ENCODE data around the gene ADRA1B.
"Not testable (repeated sequence)": the region's sequence is repeated elsewhere in the genome, so short reads cannot be mapped to it uniquely, and the experiment has no call there.

The ADRA1B gene

GRCh38 chr5:159933531-159934485 lies 17.5 kb downstream of the ADRA1B start:
- no peak for DNase-seq

DNA sequence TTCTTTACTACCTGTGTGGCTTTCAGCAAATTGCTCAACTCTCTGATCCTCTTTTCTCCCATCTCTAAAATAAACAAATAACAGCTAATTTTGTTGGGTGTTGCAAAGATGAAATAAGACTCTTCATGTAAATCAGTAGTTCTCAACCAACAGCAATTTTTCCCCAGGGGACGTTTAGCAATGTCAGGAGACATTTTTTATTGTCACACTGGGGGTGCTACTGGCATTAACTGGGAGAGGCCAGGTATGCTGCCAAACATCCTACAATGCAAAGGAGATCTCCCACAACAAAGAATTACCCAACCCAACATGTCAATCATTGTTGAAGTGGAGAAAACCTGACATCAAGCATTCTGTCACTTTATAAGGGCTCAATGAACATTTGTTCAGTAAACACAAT lies 19.7 kb downstream of the ADRA1B start:
- DNase-seq, result no peak

DNA sequence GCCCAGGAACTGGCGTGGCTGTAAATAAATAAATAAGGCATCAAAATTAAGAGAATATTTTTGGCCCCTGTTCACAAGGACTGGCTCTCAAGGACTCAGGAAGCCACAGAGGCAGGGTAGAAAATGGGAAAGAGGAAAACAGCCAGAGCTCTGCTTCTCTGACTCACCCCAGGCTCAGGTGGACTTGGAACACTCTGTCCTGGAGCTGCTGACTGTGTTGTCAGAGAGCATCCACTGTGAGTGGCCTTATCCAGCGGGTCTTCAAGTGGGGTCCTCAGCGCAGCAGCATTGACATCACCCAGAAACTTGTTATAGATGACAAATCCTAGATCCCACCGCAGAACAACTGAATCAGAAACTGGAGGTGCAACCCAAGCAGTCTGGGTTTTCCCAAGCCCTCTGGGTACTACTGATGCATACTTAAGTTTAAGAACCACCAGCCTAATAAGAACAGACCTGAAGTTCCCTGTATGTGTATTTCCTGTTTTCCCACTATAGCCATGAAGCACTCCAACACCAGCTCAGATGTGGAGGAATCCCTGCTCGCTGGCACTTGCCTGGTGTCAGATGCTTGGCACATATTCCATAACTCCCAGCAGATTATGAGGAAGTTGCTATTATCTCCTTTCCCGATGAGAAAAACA lies 20.5 kb downstream of the ADRA1B start:
- no peak for DNase-seq

DNA sequence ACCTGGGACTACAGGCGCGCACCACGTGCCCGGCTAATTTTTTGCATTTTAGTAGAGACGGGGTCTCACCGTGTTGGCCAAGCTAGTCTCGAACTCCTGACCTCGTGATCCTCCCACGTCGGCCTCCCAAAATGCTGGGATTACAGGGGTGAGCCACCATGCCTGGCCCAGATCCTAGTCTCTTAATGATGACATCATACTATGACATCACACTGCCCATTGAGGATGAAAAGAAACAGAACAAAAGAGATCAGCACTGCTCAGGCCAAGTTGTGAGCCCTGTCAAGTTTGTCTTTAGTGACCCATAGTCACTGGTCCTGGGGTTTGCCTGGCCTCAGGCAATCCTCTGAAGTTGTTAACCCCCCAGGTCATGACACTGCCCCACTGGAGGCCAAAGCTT lies 21.3 kb downstream of the ADRA1B start:
- no peak for DNase-seq

- DNase-seq, result no peak
Observed at GRCh38 chr5:159943326-159943725, 27.0 kb downstream of the ADRA1B start.

DNA sequence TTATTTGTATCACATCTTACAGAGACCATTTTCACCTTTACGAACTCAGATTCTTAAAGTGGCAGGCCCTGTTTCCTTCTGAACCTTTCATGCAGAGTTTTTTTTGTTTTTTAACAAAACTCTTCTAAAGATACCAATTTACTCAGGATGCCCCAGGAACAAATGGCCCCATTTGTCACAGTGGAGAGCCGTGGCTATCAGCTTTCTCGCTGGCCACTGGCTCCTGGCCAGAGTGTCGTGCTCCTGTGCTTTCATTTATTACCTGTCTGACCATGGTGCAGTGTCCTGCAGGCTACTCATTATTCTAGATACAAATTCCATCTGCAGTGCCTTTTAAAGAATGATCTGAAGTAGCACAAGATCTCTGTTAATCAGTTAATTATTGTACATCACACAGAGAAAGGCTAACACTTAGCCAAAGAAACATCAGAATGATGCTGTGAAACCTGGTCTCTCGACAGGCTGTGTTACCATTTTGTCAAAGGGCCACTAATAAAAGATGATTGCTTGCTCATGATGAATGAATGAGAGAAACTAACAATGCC lies 27.8 kb downstream of the ADRA1B start:
- no peak for DNase-seq

DNA sequence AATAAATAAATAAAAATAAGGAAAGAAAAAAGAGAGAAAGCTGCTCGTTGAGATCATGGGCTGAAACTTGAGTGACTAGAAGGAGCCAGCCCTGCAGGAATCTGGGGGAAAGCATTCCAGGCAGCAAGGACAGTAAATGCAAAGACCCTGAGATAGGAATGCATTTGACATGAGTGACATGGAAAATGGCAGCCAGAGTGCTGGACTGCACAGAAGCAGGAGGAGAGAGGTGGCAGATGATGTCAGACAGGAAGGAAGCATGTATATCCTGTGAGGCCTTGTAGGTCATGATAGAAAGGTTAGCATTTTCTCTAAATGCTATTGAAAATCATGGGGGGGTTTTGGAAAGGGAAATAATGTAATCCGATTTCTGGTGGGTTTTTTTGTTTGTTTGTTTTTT lies 29.1 kb downstream of the ADRA1B start:
- DNase-seq, result no peak

DNA sequence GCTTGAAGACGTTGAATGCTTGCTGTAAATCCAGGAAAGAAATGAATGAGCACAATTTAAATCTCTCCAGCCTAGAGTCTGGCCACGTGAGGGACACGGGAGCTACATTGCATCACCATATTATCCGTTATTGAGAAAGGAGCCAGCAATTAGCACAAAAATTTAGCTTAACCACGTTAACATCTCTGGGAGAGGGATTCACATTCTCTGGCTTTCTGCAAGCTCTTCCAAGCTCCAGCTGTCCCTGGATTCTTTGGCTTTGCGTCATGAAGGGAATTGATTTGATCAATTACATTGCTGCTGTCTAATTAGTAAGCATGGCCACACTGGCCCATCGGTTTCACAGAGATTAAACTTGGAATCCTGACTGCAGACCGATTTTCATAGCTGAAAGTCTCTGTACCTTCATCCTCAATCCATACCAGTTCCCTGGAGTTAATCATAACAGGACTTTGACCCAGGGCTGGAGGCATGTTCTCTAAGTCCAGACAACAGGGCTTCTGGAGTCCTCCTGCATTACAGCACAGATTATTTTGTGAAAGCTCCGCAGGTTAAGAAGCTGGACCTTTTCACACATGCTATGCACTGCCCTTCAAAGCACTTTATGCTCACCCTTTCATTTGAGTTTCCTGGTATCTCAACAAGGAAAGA lies 31.6 kb downstream of the ADRA1B start:
- no peak for DNase-seq

DNA sequence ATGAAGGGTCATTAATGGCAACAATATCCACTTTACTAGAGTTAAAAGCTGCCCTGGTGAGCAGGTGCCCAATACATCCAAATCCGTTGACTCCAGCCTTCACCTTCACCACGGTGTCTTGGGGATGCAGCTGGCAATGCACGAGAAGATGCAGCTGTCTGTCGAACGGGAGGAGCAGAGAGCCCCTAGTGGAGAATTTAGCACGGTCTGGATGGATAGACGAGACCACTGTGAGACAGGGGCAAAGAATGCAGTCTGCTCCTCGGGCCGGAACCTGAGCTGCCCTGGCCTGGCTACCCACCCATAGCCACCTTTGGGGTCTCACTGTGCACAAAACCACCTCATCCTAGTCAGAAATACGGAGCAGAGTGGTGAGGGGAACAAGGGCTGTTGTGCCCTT lies 35.1 kb downstream of the ADRA1B start:
- DNase-seq, result no peak

DNA sequence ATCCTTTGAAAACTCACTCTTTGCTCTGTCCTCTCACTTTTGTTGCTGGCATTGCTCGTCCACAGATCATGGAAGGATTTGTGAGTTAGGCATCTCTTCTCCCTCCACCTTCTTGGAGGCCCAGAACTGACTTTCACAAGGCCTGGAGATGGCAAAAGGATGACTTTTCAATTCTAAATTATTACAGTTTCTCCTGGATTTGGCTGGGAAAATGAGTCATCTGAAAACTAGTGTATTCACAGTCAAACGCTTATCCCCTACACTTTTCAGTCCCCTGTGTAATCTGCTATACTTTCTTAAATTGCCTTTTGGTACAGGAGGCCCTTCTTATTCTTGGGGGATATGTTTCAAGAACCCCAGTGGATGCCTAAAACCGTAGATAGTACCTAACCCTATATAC lies 35.6 kb downstream of the ADRA1B start:
- no peak for DNase-seq

DNA sequence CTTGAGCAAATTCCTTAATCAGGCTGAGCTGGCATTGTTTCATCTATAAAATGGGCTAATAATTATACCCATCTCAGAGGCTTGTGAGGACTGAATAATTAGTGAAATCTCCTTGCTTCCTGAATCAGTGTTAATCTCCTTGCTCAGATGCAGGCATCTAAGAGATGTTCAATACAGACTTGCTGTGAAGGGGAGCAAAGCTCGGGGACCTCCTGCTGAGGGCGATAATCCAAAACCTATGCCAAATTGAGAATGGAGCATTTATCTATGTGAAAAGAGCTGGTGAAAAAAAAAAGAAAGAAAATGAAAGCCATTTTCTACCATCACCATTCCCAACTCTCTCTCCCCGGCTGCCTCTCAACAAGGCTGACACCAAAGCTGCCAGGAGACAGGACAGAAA lies 37.3 kb downstream of the ADRA1B start:
- no peak for DNase-seq

DNA sequence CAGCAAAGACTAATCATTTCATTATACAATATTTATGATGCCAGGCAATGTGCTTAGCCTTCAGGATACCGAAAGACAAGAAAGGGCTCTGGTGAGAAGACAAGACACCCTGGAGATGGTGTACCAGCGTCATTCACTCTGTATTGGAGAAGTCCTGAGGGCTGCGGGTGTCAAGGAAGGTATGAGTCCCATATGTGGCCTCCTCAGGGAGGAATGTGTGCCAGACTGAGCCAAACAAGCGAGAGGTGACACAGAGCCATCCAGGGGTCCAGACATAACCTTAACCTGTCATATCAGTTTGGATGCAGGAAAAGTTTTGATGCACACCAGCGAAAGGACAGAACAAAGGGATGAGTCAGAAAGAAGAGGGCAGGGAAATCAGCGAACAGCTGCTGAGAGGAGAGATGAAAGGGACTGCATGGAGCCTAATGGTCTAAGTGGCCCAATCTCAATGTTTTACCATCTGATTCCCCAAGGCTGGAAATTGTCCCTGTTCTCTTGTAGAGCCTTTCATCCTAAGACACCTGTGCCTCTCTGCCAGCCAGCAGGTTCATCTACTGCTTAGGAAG lies 38.9 kb downstream of the ADRA1B start:
- no peak for DNase-seq

DNA sequence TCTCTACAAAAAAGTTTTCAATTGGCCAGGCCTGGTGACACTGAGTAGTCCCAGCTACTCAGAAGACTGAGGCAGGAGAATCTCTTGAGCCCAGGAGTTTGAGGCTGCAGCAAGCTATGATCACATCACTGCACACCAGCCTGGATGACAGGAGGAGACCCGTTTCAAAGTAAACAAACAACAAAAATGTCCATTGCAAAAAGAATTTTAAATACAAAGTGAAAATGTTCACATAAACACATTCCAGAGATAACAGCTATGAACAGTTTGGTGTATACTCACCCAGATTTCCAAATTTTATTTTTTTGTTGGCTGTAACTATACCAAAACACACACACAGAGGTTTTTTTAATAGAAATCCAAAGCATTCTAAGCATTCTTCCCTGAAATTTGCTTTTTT lies 39.8 kb downstream of the ADRA1B start:
- no peak for DNase-seq

DNA sequence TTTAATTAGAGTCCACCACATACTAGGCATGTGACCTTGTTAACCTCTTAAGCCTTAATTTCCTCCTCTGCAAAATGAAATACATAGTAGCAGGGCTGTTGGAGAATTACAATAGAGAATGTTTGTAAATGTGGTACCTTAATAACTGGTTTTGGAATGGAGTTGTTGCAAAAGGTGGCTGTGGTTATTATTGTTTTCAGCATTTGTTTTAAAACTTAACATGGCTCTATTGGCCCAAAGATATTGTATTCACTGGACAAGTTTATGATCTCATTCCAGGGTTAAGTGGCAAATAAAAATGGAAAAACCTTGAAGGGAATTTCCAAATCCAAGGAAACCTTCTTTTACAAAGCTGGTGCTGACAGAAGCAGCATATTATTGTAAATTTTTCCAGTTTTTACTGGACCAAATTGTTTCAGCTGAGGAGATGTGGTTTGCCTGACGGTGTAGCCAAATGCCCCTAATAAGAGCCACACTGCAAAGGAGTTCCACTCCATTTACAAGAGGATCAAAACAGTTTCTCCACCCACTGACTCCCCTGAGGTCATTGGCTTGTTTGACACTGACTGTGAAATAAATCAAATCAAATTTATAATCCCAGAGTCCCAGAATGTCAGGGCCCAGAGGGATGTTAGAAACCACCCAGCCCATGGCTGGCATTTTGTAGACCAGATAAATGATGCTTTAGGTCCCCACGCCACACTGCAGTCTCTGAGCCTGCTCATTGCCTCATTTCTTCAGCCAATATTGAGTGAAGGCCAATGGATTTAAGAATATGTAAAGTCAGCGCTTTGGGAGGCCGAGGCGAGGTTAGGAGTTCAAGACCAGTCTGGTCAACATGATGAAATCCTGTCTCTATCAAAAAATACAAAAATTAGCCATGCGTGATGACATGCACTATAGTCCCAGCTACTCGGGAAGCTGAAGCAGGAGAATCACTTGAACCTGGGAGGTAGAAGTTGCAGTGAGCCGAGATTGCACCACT lies 45.2 kb downstream of the ADRA1B start:
- DNase-seq, result no peak

GRCh38 chr5:159962214-159962613 lies 45.9 kb downstream of the ADRA1B start:
- no peak for DNase-seq

DNA sequence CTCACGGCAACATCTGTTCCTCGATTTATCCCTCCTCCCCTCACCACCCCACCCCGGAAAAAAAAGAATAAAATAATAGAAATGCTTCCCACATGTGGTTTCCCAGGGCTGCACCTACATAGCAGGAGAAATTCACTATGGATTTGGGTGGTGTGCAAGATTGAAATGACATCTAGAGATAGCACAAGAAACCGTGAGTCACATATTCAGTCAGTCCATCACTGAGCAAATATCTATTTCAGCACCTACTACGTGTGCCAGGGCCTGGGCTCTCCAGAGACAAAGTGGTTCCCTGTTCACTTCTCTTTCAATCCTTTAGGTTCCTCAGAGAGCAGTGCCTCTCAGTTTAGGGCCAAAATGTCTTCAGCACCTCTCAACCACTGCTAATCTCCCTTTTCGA lies 47.7 kb downstream of the ADRA1B start:
- DNase-seq, result no peak

GRCh38 chr5:159965031-159965837 lies 49.0 kb downstream of the ADRA1B start:
- no peak for DNase-seq

- not testable (repeated sequence) for DNase-seq
Observed at GRCh38 chr5:159965838-159966128, 49.5 kb downstream of the ADRA1B start.

GRCh38 chr5:159969966-159970365 lies 53.7 kb downstream of the ADRA1B start:
- DNase-seq, result no peak

DNA sequence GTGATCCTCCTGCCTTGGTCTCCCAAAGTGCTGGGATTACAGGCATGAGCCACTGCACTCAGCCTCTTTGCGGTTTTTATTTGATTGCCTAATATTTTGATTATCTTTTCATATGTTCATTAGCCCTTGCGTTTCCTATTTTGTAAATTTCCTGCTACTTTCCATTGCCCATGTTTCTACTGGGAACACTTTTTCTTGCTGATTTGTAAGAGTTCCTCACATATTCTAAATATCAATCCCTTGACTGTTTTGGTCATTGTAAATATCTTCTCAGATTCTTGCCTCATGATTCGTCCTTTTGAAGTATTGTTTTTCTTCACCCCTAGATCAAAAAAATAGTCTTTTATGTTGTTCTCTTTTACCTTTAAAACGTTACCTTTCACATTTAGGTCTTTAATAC lies 54.8 kb downstream of the ADRA1B start:
- no peak for DNase-seq

DNA sequence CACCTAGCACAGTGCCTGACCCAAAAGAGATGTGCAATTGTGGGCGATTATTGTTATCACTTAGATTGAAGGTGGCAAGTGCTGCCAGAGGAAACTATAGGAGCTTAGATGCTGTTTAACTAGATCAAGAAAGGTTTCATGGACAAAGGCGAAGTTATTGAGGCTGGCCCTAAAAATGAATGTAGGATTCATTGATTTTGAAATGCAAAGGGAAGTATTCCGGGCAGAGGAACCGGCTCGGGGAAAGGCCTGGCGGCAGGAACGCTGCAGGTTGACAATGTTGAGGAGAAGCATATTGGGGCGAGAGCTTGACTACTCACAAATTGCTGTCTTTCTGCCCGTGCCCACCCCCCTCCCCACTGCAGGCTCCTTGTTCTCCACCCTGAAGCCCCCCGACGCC lies 55.2 kb downstream of the ADRA1B start:
- no peak for DNase-seq
